ENCODE data around the gene TMEM245.
"Not testable (repeated sequence)": the region's sequence is repeated elsewhere in the genome, so short reads cannot be mapped to it uniquely, and the experiment has no call there.

The TMEM245 gene

GRCh38 chr9:109002141-109002540 is 117.6 kb downstream of the TMEM245 start:
- no peak for DNase-seq

DNA sequence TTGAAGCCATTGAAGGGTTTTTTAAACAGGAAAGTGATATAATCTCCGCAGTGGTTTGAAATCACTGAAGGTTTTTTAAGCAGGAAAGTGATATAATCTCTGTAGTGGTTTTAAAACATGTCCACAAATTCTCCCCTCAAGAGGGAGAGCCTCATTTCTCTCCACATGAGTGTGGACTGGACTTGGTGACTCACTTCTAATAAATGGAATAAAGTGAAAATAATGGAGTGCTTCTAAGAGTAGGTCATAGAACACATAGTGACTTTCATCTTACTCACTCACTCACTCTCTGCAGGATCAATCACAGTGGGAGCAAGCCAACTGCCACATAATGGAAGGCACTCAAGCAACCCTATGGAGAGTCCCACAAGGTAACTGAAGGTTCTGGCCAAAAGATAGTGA is 118.5 kb downstream of the TMEM245 start:
- no peak for DNase-seq

DNA sequence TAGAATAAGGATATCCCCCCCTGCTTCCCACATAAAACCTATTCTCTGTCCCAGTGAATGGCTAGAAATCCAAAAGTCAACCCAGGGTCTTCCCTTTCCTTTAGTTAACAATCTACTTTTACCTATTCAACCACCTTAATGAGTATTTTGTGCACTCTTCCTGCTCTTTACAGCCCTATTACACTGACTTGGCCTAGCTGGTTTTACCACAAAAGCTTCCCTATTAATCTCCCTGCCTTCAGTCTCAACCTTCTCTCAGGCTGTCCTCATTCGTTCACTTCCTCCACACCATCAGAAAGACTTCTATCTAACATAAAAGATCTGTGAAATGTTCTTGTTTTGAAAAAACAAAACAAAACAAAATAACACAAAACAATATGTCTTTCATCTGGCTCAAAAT is 122.6 kb downstream of the TMEM245 start:
- DNase-seq: no peak

DNA sequence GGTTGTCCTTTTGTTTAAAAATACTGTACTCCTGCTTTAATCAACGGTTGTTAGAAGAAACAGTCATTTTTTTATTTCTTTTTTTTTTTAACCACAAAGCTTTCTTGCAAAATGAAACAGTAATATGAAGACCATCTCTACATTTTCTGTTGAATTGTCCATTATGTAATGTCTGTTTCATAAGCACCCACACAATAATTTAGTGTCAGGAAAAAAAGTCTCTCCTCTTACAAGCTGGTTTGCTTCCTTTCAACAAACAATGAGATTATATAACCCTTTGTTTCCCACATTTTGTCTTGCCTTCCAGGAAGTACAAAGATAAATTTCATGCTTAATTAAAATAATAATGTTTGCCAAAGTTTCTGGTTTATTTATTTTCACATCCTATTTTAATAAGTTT is 123.1 kb downstream of the TMEM245 start:
- no peak for DNase-seq

GRCh38 chr9:108994695-108995094 is 125.1 kb downstream of the TMEM245 start:
- DNase-seq: peak in 1 of 56 donors; percentile 2

DNA sequence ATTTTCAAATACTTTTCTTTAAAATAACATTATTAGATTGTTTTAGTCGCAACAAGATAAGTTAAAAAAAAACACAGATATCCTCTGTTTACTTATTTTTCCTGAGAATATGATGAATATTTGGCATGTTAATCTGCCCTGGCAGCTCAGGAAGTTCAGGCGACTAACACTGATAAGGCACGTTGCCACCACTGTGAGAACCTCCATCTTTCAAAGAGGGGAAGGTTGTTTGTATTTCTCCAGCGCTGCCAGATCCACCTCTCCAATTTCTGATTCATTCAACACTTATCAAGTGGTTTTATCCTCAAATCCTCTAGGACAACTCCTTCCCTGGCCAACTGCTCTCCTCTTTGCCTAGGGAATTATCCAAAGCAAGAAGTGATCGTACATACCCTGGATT is 128.3 kb downstream of the TMEM245 start:
- no peak for DNase-seq

GRCh38 chr9:108983885-108984284 is 135.9 kb downstream of the TMEM245 start:
- DNase-seq: no peak

GRCh38 chr9:108980893-108981292 is 138.9 kb downstream of the TMEM245 start:
- DNase-seq: no peak

DNA sequence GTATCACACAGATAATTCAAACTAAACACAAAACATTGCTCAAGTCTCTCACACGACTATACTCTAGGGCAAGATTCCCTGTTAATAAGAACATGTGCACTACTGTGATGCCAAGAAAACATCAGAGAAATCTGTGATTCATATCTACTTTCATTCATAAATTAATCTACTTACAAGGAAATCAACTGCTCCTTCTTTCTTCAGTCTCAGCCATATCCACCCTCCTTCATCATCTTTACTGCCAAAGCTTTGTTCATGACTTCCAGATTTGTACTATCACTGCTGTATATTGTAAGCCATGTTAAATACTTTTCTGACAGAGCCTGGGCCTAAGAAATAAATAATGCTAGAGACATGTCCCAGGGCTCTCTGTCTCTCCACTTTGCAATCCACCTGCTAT is 141.5 kb downstream of the TMEM245 start:
- DNase-seq: no peak

DNA sequence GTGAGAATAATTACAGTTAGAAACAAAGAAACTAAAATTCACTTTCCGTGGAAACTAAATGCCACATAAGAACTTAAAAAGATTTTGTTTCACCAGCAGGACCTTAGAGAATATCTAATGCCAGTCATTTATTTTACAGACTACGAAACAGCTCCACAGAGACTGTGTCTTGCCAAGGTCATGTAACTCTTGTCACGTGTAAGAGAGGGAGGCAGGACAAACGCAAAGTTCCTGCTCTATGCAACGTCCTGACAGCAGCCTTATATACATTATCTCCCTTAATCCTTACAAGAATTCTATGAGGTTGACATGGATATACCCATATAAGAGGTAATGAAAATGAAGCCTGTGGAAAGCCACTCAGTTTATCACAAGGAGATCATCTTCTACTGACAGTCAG is 145.9 kb downstream of the TMEM245 start:
- DNase-seq: no peak

DNA sequence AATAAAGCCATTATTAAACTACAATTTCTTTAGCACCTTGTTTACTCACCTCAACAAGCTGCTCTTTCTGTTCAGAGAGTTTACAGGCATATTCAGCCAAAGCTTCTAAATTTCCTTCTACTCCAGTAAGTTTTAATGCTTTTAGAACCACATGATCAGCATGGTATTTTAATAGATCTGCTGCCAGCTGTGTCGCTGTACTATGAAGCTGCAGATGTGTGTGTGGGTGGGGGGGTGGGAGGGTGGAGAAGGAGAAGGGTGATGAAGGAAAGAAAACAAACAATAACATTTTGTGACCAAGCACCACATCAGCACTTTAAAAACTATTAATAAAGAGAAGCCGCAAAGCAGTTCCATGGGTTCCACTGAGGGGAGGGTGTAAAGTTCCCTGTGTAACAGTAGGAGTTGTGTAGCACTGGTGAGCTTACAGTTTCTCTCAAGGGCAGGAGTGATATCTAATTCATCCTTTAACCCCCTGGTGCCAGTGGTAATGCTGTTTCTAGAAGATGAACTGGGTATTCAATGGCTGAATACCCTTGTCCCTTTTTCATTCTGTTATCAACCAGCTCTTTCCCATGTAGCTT is 147.0 kb downstream of the TMEM245 start:
- no peak for DNase-seq

GRCh38 chr9:108972186-108972585 is 147.6 kb downstream of the TMEM245 start:
- no peak for DNase-seq

- DNase-seq: not testable (repeated sequence)
Measured at GRCh38 chr9:108971392-108971791, 148.4 kb downstream of the TMEM245 start.

GRCh38 chr9:108967916-108968315 is 151.8 kb downstream of the TMEM245 start:
- DNase-seq: no peak

Measured in amygdala (tissue), 56 donors.